NCI-H82 treated with DMSO at 0.1 percent for 48 hours (cell line): ENCODE results near the gene C14orf180.
"Not testable (repeated sequence)": the region's sequence is repeated elsewhere in the genome, so short reads cannot be mapped to it uniquely, and the experiment has no call there.

Experiments
- DNase-seq: peaks from one replicate; lab custom pipeline; 2025; ENCODE audit not compliant: unreplicated experiment; lab: John Stamatoyannopoulos, UW

The C14orf180 gene

GRCh38 chr14:104604458-104605449 lies 25.2 kb downstream of the C14orf180 start, which contains the start of gene TMEM179:
TSS of gene TMEM179 (minus strand) at chr14:104604772. CDS start at chr14:104604741, 31 bp downstream.
- no peak for DNase-seq

- DNase-seq, result no peak
Measured at GRCh38 chr14:104609666-104610065, 30.1 kb downstream of the C14orf180 start.

- DNase-seq, result no peak
Measured at GRCh38 chr14:104610749-104611310, 31.3 kb downstream of the C14orf180 start.

- no peak for DNase-seq
Measured at GRCh38 chr14:104611881-104612280, 32.3 kb downstream of the C14orf180 start.

GRCh38 chr14:104614126-104614812 lies 34.7 kb downstream of the C14orf180 start:
- DNase-seq, result no peak

- DNase-seq, result no peak
Measured at GRCh38 chr14:104624939-104625338, 45.4 kb downstream of the C14orf180 start.

GRCh38 chr14:104632781-104633180 lies 53.2 kb downstream of the C14orf180 start:
- no peak for DNase-seq

- DNase-seq, result no peak
Measured at GRCh38 chr14:104633276-104634137, 53.9 kb downstream of the C14orf180 start.

GRCh38 chr14:104634138-104634760 lies 54.7 kb downstream of the C14orf180 start:
- DNase-seq, result no peak

- DNase-seq, result no peak
Measured at GRCh38 chr14:104634886-104635570, 55.5 kb downstream of the C14orf180 start.

GRCh38 chr14:104635717-104636116 lies 56.2 kb downstream of the C14orf180 start:
- no peak for DNase-seq

- no peak for DNase-seq
Measured at GRCh38 chr14:104636131-104636530, 56.6 kb downstream of the C14orf180 start.

- not testable (repeated sequence) for DNase-seq
Measured at GRCh38 chr14:104636846-104637545, 57.4 kb downstream of the C14orf180 start.

GRCh38 chr14:104637546-104638003 lies 58.0 kb downstream of the C14orf180 start:
- no peak for DNase-seq

GRCh38 chr14:104638190-104638589 lies 58.6 kb downstream of the C14orf180 start:
- no peak for DNase-seq

- no peak for DNase-seq
Measured at GRCh38 chr14:104638927-104639450, 59.4 kb downstream of the C14orf180 start.

- DNase-seq, result no peak
Measured at GRCh38 chr14:104639471-104639870, 59.9 kb downstream of the C14orf180 start.
